ENCODE data around the gene SLC22A5. TPM values are rescaled to one million over a fixed set of nuclear protein-coding genes. Genes with fewer than 3 reads are reported as not detected.

Gene SLC22A5
- total and polyA plus RNA-seq, 2 of the 8 experiments (the other 6 are each of a cell fraction or from before 2014, with no cell fraction given): 4.0 to 9.0 TPM

GRCh38 chr5:132384506-132385050, 15.1 kb downstream of the SLC22A5 start (continued):
- TF ChIP-seq TAF7 (optimal IDR thresholded peaks at IDR 0.05; ENCODE audit: borderline replicate concordance, low read depth, low read length): no peak

Data from H1 (cell line).